DMS79 (cell line): ENCODE measurements around the gene TMEM266.

Source experiments
- DNase-seq: peaks from one replicate; lab custom pipeline; 2025; lab: John Stamatoyannopoulos, UW

Gene TMEM266

DNA sequence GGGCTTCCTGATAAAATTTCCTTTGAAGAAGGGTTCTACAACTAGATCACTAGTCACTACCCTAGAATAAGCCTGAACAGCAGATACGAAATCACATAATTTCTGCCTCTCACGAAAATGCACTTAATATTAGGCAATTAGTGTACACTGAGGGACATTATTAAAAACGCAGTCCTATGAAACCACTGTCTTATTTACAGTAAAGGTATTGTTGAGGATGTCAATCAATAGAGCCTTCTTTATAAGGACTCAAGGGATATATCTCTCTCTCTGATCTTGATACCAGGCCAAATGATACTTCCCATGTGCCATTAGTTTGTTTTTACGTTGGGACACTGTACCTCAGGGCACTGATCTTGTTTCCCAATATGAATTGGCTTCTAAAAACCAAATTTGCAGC is 191.9 kb downstream of the TMEM266 start:
- no peak for DNase-seq

DNA sequence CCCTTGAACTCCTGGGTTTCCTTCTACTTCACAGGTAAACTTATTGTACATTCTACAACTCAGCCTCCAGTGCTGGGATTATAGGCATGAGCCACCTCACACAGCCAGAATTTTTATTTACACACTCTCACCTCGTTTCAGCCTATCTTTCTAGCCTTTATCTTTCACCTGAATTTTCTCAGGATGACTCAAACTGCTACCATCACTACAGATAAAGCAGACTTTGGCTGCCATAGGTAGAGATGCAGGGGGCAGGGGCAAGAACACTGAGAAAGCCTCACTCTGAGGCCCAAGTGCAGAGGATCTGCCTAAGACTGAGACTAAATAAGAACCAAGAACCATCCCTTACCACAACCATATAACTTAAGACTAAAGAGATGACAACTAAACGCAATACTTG is 192.5 kb downstream of the TMEM266 start:
- DNase-seq, result no peak

DNA sequence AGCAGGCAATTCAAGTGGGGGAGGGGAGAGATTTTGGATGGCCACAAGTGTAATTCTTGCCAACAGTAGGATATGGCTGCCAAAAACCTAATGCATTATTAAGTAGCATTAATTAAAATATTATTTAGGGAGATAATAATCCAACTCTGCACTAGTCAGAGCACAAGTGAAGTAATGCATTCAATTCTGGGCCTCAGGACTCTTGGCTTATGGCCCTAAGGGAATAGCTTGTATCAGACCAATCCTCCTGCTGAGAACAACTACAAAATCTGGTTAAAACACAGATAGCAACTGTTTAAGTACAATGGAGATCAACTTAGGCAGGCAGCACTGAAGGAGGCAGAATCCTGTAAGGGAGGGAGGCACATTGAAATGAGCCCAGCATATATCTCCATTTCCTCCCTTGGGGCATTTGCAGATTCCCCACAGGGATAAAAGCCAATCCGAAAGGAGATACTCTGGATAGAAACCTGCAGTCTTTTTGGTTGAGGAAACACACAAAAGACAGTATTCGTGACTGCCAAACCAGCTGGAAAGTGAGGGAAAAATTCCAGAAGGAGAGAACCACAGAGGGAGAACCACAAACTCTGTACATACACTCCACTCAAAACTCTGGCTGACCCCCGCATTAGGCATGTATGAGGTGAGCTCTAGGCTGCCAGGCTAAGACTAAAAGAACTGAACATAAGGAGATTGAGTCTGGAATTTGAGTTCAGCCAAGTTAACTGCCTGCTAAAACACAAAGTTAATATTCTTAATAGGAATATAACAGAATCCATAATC is 194.1 kb downstream of the TMEM266 start:
- DNase-seq, result no peak
